HepG2 (cell line): ENCODE data around the gene HIPK2.

Source experiments
- ARNT ChIP-seq: fragments of 450-650 bp; IDR thresholded peaks from 2 replicates; pipeline ENCODE4 v1.6.1; 2017
- CEBPB ChIP-seq: IDR thresholded peaks from 2 replicates; pipeline ENCODE4 v1.6.1; 2011; ENCODE audit warnings: low read depth, low read length, improper control_type of control experiment, borderline replicate concordance
- CTCF ChIP-seq: sonication (generic); formaldehyde crosslinking; IDR thresholded peaks from 2 replicates; pipeline ENCODE4 v1.5.0; 2020; ENCODE audit warnings: mild to moderate bottlenecking, missing genetic modification reagents, moderate library complexity
- ETS1 ChIP-seq: sonication (generic); formaldehyde crosslinking; IDR thresholded peaks from 2 replicates; pipeline ENCODE4 v1.4.0; 2020; ENCODE audit warnings: missing genetic modification reagents
- EZH2 ChIP-seq: conservative IDR thresholded peaks from 2 replicates; pipeline ENCODE4 v1.6.1; 2012; ENCODE audit warnings: mild to moderate bottlenecking, low read depth, low read length, moderate library complexity
- MBNL3 ChIP-seq: fragments of 250-450 bp; sonication (Bioruptor Pico); conservative IDR thresholded peaks from 2 replicates; pipeline ENCODE4 v1.8.0; 2022; ENCODE audit warnings: mild to moderate bottlenecking, inconsistent platforms
- PBX3 ChIP-seq: sonication (generic); formaldehyde crosslinking; IDR thresholded peaks from 2 replicates; pipeline ENCODE4 v1.8.1; 2023; ENCODE audit warnings: missing genetic modification reagents, inconsistent platforms, borderline replicate concordance
- PHF8 ChIP-seq: sonication (generic); formaldehyde crosslinking; IDR thresholded peaks from 2 replicates; pipeline ENCODE4 v1.5.0; 2020; ENCODE audit warnings: missing genetic modification reagents
- ZBTB21 ChIP-seq: sonication (generic); formaldehyde crosslinking; IDR thresholded peaks from 2 replicates; pipeline ENCODE4 v1.4.0; 2020; ENCODE audit warnings: missing genetic modification reagents
- ZNF12 ChIP-seq: sonication (generic); formaldehyde crosslinking; IDR thresholded peaks from 2 replicates; pipeline ENCODE4 v1.5.0; 2020; ENCODE audit warnings: missing genetic modification reagents
- ZNF281 ChIP-seq: sonication (generic); formaldehyde crosslinking; IDR thresholded peaks from 2 replicates; pipeline ENCODE4 v1.4.0; 2020; ENCODE audit warnings: missing genetic modification reagents, borderline replicate concordance
- ZNF652 ChIP-seq: IDR thresholded peaks from 2 replicates; pipeline ENCODE4 v1.6.1; 2016; ENCODE audit warnings: low read depth, borderline replicate concordance

GRCh38 chr7:139601176-139601575 is 176.6 kb downstream of the HIPK2 start:
- TF ChIP-seq CTCF (no peak), PHF8 (CRISPR knock-in tag) (no peak), ARNT (no peak), CEBPB (no peak), ZNF281 (CRISPR knock-in tag) (no peak), EZH2 (no peak), ZNF652 (CRISPR knock-in tag) (no peak), PBX3 (no peak), ETS1 (CRISPR knock-in tag) (no peak), MBNL3 (CRISPR knock-in tag) (no peak), ZNF12 (CRISPR knock-in tag) (no peak), ZBTB21 (CRISPR knock-in tag) (no peak)
